BJ (cell line): Measurements from ENCODE around the gene KIF1A. TPM values are rescaled to one million over a fixed set of nuclear protein-coding genes. Genes with fewer than 3 reads are reported as not detected.

ENCODE experiments used
- CTCF ChIA-PET: fragments of 350-600 bp; formaldehyde crosslinking; extraction: SDS; loops from one replicate; lab custom pipeline; 2021; ENCODE audit warnings: antibody characterized with exemption, inconsistent platforms; lab: Yijun Ruan, JAX
- POLR2A ChIA-PET: fragments of 300-600 bp; sonication (Branson Sonifier 250); formaldehyde crosslinking; extraction: SDS; loops from one replicate; lab custom pipeline; 2021; ENCODE audit warnings: antibody characterized with exemption; lab: Charles Lee
- DNase-seq: peaks from one replicate; pipeline ENCODE4 v3.0.0-alpha.2; 2011; ENCODE audit warnings: low read depth
- H3K27me3 ChIP-seq: 2 replicates; pipeline ENCODE4 v1.6.0; 2011; ENCODE audit warnings: low read length; ENCODE audit not compliant: control insufficient read depth, insufficient read depth
- H3K36me3 ChIP-seq: 2 replicates; pipeline ENCODE4 v1.5.1; 2011; ENCODE audit warnings: low read length; ENCODE audit not compliant: control insufficient read depth, insufficient read depth
- H3K4me3 ChIP-seq: 2 replicates; pipeline ENCODE4 v1.5.1; 2011; ENCODE audit warnings: low read depth, mild to moderate bottlenecking, control low read depth, low read length
- CTCF ChIP-seq: IDR thresholded peaks from 2 replicates; pipeline ENCODE4 v1.5.1; 2011; ENCODE audit warnings: low read depth, mild to moderate bottlenecking, control low read depth, inconsistent platforms, low read length, moderate library complexity; ENCODE audit not compliant: insufficient read depth
- polyA plus RNA-seq: library from polyadenylated mRNA; depleted of rRNA; stranded (reverse); fragments of >200 nt; gene quantifications from 2 replicates; pipeline ENCODE4 v1.2.3, GENCODE V29; 2011

Gene KIF1A
- polyA plus RNA-seq, 1 experiment, result 0.01 TPM

- H3K27me3 ChIP-seq, result peaks cover 16% of the 10 kb centered on the region
- TF ChIP-seq CTCF, result no peak
- no peak overlapping the region for H3K4me3 ChIP-seq
- DNase-seq, result no peak
- CTCF ChIA-PET, result interaction anchor here (1.3 kb wide), 1 partner anchor 20 kb away, joined by 4 read pairs; no protein-coding TSS in a partner anchor
- no peaks in the 10 kb centered on the region for H3K36me3 ChIP-seq
- POLR2A ChIA-PET, result no interaction called here
Observed at GRCh38 chr2:240728827-240729226, 91.2 kb downstream of the KIF1A start.

- no peak for TF ChIP-seq CTCF
- H3K4me3 ChIP-seq, result no peak overlapping the region
- no peak for DNase-seq
- POLR2A ChIA-PET, result no interaction called here
- peaks cover 16% of the 10 kb centered on the region for H3K27me3 ChIP-seq
- CTCF ChIA-PET, result interaction anchor here (1.3 kb wide), 1 partner anchor 20 kb away, joined by 4 read pairs; no protein-coding TSS in a partner anchor
- no peaks in the 10 kb centered on the region for H3K36me3 ChIP-seq
Observed at GRCh38 chr2:240728361-240728760, 91.7 kb downstream of the KIF1A start.

DNA sequence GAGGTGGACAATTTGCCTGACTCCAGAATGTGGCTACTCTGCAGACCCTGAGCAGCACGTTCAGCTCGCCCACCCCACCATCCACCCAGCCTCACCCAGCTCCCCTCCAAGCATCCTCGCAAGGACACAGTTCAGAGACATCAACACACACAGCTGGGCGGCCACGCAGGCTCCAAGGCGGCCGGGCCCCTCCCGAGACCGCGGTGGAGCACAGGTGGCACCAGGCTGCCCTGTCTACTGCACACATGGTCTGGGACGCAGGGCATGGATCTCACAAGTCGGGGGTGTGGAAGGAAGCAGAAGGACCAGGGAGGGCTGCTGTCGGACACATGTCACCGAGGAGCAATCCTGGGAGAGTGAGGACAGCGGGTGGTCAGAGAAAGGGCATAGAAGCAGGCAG is 92.1 kb downstream of the KIF1A start:
- Histone ChIP-seq H3K27me3 (peaks cover 16% of the 10 kb centered on the region), H3K36me3 (no peaks in the 10 kb centered on the region), H3K4me3 (no peak overlapping the region)
- no peak for DNase-seq
- CTCF ChIA-PET, result no interaction called here
- POLR2A ChIA-PET, result no interaction called here
- no peak for TF ChIP-seq CTCF

DNA sequence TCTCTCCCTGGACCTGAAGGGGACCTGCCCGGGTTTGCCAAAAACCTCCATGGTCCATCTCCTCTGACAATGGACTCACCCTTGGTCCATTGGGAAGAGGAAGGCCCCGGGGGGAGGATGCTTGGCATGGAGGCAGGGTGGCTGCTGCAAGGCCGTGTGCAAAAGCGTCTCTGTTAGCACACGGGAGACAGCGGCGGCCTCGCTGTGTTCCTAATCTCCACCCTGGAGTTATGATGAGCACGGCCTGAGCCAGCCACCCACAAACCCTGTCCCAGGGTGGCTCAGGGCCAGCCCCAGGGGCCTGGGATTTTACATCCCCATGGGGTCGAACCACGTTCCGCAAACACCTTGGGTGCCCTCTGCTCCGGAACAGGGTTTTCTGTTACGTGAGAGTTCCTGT is 92.6 kb downstream of the KIF1A start:
- CTCF ChIA-PET, result no interaction called here
- DNase-seq, result no peak
- Histone ChIP-seq H3K36me3 (no peaks in the 10 kb centered on the region), H3K4me3 (no peak overlapping the region), H3K27me3 (peaks cover 16% of the 10 kb centered on the region)
- TF ChIP-seq CTCF, result no peak
- POLR2A ChIA-PET, result no interaction called here

- Histone ChIP-seq H3K4me3 (no peak overlapping the region), H3K27me3 (peaks cover 16% of the 10 kb centered on the region), H3K36me3 (no peaks in the 10 kb centered on the region)
- TF ChIP-seq CTCF, result no peak
- ChIA-PET CTCF (no interaction called here), POLR2A (no interaction called here)
- no peak for DNase-seq
Observed at GRCh38 chr2:240726876-240727275, 93.1 kb downstream of the KIF1A start.
